WTC11 (cell line): ENCODE results near the gene KIF2A. TPM values are rescaled to one million over a fixed set of nuclear protein-coding genes. Genes with fewer than 3 reads are reported as not detected.

Experiments
- ATAC-seq: fragments of 200-7000 bp; cut with Tn5 transposase; 2 replicates; pipeline ENCODE4 v1.10.0; 2021; ENCODE audit warnings: mild to moderate bottlenecking, moderate library complexity
- CTCF ChIA-PET: fragments of 300-600 bp; sonication (Branson Sonifier 250); formaldehyde crosslinking; loops from one replicate; lab custom pipeline; 2021; ENCODE audit warnings: antibody characterized with exemption; lab: Charles Lee
- POLR2A ChIA-PET: fragments of 350-600 bp; sonication (Branson Sonifier 250); formaldehyde crosslinking; loops from one replicate; lab custom pipeline; 2021; ENCODE audit warnings: antibody characterized with exemption; lab: Charles Lee
- DNase-seq: peaks from one replicate; pipeline ENCODE4 v3.0.0; 2021; ENCODE audit warnings: low spot score
- H3K27ac Mint-ChIP-seq: 2 replicates; pipeline ENCODE4 v1.8.0; 2021; ENCODE audit warnings: mixed read lengths
- H3K27me3 Mint-ChIP-seq: 2 replicates; pipeline ENCODE4 v1.8.0; 2021; ENCODE audit warnings: low read depth, mild to moderate bottlenecking, moderate library complexity, mixed read lengths
- H3K36me3 Mint-ChIP-seq: 2 replicates; pipeline ENCODE4 v1.8.0; 2021; ENCODE audit warnings: mixed read lengths
- H3K4me1 Mint-ChIP-seq: 2 replicates; pipeline ENCODE4 v1.8.0; 2022; ENCODE audit warnings: mixed read lengths
- H3K4me3 Mint-ChIP-seq: 2 replicates; pipeline ENCODE4 v1.8.0; 2021; ENCODE audit warnings: mild to moderate bottlenecking, moderate library complexity, mixed read lengths
- H3K9me3 Mint-ChIP-seq: 2 replicates; pipeline ENCODE4 v1.8.0; 2021; ENCODE audit warnings: mixed read lengths
- AR ChIP-seq: fragments of 250-450 bp; sonication (Bioruptor Pico); IDR thresholded peaks from 2 replicates; pipeline ENCODE4 v1.9.0; 2021; ENCODE audit warnings: mild to moderate bottlenecking
- ATF1 ChIP-seq: sonication (generic); formaldehyde crosslinking; IDR thresholded peaks from 2 replicates; pipeline ENCODE4 v1.8.1; 2023; ENCODE audit warnings: mild to moderate bottlenecking, moderate library complexity, missing genetic modification reagents
- ATF2 ChIP-seq: sonication (generic); formaldehyde crosslinking; IDR thresholded peaks from 2 replicates; pipeline ENCODE4 v1.8.1; 2022; ENCODE audit warnings: low read depth, missing genetic modification reagents, borderline replicate concordance
- FOXJ3 ChIP-seq: sonication (generic); formaldehyde crosslinking; IDR thresholded peaks from 2 replicates; pipeline ENCODE4 v1.9.0; 2021; ENCODE audit warnings: missing genetic modification reagents, mild to moderate bottlenecking, borderline replicate concordance
- JAZF1 ChIP-seq: fragments of 250-450 bp; sonication (Bioruptor Pico); IDR thresholded peaks from 2 replicates; pipeline ENCODE4 v1.9.0; 2021; ENCODE audit warnings: moderate library complexity, mild to moderate bottlenecking, inconsistent platforms
- KAT7 ChIP-seq: sonication (generic); formaldehyde crosslinking; IDR thresholded peaks from 2 replicates; pipeline ENCODE4 v1.8.1; 2023; ENCODE audit warnings: missing genetic modification reagents, mild to moderate bottlenecking, borderline replicate concordance
- NFE2L1 ChIP-seq: sonication (generic); formaldehyde crosslinking; IDR thresholded peaks from 2 replicates; pipeline ENCODE4 v1.8.1; 2023; ENCODE audit warnings: missing genetic modification reagents
- NFYB ChIP-seq: sonication (generic); formaldehyde crosslinking; conservative IDR thresholded peaks from 2 replicates; pipeline ENCODE4 v1.8.0; 2022; ENCODE audit warnings: low read depth, missing genetic modification reagents
- NR2C2 ChIP-seq: sonication (generic); formaldehyde crosslinking; IDR thresholded peaks from 2 replicates; pipeline ENCODE4 v1.8.0; 2022; ENCODE audit warnings: mild to moderate bottlenecking, missing genetic modification reagents
- NR3C1 ChIP-seq: sonication (generic); formaldehyde crosslinking; conservative IDR thresholded peaks from 2 replicates; pipeline ENCODE4 v1.8.1; 2023; ENCODE audit warnings: low read depth, mild to moderate bottlenecking, missing genetic modification reagents
- STAT6 ChIP-seq: sonication (generic); formaldehyde crosslinking; conservative IDR thresholded peaks from 2 replicates; pipeline ENCODE4 v1.8.1; 2023; ENCODE audit warnings: mild to moderate bottlenecking, low read depth, missing genetic modification reagents, moderate library complexity
- TCF7 ChIP-seq: sonication (generic); formaldehyde crosslinking; IDR thresholded peaks from 2 replicates; pipeline ENCODE4 v1.8.0; 2022; ENCODE audit warnings: mild to moderate bottlenecking, low read depth, missing genetic modification reagents, moderate library complexity
- ZNF219 ChIP-seq: sonication (generic); formaldehyde crosslinking; IDR thresholded peaks from 2 replicates; pipeline ENCODE4 v1.8.0; 2023; ENCODE audit warnings: missing genetic modification reagents, mild to moderate bottlenecking, borderline replicate concordance
- ZNF232 ChIP-seq: sonication (generic); formaldehyde crosslinking; IDR thresholded peaks from 2 replicates; pipeline ENCODE4 v1.8.0; 2022; ENCODE audit warnings: mild to moderate bottlenecking, missing genetic modification reagents
- ZNF425 ChIP-seq: fragments of 250-450 bp; sonication (Bioruptor Pico); conservative IDR thresholded peaks from 2 replicates; pipeline ENCODE4 v1.9.0; 2021; ENCODE audit warnings: mild to moderate bottlenecking
- total RNA-seq: library from RNA; stranded (reverse); gene quantifications from 3 replicates; pipeline ENCODE4 v1.2.3, GENCODE V29; 2021
- TF ChIP-seq, protein P1 (sequence below): sonication (generic); formaldehyde crosslinking; IDR thresholded peaks from 2 replicates; pipeline ENCODE4 v1.8.0; 2023; ENCODE audit warnings: mild to moderate bottlenecking, missing genetic modification reagents
- TF ChIP-seq, protein P2 (sequence below): sonication (generic); formaldehyde crosslinking; IDR thresholded peaks from 2 replicates; pipeline ENCODE4 v1.8.1; 2022; ENCODE audit warnings: mild to moderate bottlenecking, moderate library complexity, missing genetic modification reagents
- TF ChIP-seq, protein P3 (sequence below): fragments of 250-450 bp; sonication (Bioruptor Pico); IDR thresholded peaks from 2 replicates; pipeline ENCODE4 v1.8.0; 2021; ENCODE audit warnings: mild to moderate bottlenecking

The KIF2A gene
- total RNA-seq, 1 experiment from 2014 or later: 77.8 TPM

GRCh38 chr5:62265648-62266112 lies 40.3 kb upstream of the KIF2A start:
- ChIA-PET CTCF (no interaction called here), POLR2A (no interaction called here)
- DNase-seq: no peak
- Mint-ChIP-seq H3K27ac (no peak overlapping the region), H3K36me3 (no peaks in the 10 kb centered on the region), H3K4me3 (no peak overlapping the region), H3K27me3 (no peaks in the 10 kb centered on the region), H3K4me1 (peaks cover 12% of the 10 kb centered on the region), H3K9me3 (peaks cover 5% of the 10 kb centered on the region)
- no peak for ATAC-seq
- TF ChIP-seq NR3C1 (no peak), ATF1 (no peak), ATF2 (CRISPR knock-in tag) (no peak), ZNF425 (CRISPR knock-in tag) (no peak), ZNF219 (CRISPR knock-in tag) (no peak), KAT7 (CRISPR knock-in tag) (no peak), NFYB (CRISPR knock-in tag) (no peak), ZNF232 (CRISPR knock-in tag) (no peak), STAT6 (CRISPR knock-in tag) (no peak), JAZF1 (CRISPR knock-in tag) (no peak), FOXJ3 (CRISPR knock-in tag) (no peak), NR2C2 (no peak), NFE2L1 (no peak), TCF7 (CRISPR knock-in tag) (no peak), AR (CRISPR knock-in tag) (no peak)
- TF ChIP-seq, protein P1, sequence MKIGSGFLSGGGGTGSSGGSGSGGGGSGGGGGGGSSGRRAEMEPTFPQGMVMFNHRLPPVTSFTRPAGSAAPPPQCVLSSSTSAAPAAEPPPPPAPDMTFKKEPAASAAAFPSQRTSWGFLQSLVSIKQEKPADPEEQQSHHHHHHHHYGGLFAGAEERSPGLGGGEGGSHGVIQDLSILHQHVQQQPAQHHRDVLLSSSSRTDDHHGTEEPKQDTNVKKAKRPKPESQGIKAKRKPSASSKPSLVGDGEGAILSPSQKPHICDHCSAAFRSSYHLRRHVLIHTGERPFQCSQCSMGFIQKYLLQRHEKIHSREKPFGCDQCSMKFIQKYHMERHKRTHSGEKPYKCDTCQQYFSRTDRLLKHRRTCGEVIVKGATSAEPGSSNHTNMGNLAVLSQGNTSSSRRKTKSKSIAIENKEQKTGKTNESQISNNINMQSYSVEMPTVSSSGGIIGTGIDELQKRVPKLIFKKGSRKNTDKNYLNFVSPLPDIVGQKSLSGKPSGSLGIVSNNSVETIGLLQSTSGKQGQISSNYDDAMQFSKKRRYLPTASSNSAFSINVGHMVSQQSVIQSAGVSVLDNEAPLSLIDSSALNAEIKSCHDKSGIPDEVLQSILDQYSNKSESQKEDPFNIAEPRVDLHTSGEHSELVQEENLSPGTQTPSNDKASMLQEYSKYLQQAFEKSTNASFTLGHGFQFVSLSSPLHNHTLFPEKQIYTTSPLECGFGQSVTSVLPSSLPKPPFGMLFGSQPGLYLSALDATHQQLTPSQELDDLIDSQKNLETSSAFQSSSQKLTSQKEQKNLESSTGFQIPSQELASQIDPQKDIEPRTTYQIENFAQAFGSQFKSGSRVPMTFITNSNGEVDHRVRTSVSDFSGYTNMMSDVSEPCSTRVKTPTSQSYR (CRISPR knock-in tag): no peak
- TF ChIP-seq, protein P2, sequence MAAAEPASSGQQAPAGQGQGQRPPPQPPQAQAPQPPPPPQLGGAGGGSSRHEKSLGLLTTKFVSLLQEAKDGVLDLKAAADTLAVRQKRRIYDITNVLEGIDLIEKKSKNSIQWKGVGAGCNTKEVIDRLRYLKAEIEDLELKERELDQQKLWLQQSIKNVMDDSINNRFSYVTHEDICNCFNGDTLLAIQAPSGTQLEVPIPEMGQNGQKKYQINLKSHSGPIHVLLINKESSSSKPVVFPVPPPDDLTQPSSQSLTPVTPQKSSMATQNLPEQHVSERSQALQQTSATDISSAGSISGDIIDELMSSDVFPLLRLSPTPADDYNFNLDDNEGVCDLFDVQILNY: no peak
- TF ChIP-seq, protein P3, sequence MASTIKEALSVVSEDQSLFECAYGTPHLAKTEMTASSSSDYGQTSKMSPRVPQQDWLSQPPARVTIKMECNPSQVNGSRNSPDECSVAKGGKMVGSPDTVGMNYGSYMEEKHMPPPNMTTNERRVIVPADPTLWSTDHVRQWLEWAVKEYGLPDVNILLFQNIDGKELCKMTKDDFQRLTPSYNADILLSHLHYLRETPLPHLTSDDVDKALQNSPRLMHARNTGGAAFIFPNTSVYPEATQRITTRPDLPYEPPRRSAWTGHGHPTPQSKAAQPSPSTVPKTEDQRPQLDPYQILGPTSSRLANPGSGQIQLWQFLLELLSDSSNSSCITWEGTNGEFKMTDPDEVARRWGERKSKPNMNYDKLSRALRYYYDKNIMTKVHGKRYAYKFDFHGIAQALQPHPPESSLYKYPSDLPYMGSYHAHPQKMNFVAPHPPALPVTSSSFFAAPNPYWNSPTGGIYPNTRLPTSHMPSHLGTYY: no peak
